Stimulated activated CD8-positive, alpha-beta memory T cell treated with anti-CD3 and anti-CD28 coated beads, Interleukin-12 subunit alpha, Interleukin-12 subunit beta, amount 100 ng/mL, for 24 hours (primary cell): Measurements from ENCODE around the gene KHNYN.

Experiments used
- DNase-seq: peaks from one replicate; pipeline ENCODE4 v3.0.0-alpha.2; 2020; ENCODE audit errors: extremely low read depth

The KHNYN gene

GRCh38 chr14:24401810-24402702 lies 27.7 kb upstream of the KHNYN start:
- DNase-seq: no peak

DNA sequence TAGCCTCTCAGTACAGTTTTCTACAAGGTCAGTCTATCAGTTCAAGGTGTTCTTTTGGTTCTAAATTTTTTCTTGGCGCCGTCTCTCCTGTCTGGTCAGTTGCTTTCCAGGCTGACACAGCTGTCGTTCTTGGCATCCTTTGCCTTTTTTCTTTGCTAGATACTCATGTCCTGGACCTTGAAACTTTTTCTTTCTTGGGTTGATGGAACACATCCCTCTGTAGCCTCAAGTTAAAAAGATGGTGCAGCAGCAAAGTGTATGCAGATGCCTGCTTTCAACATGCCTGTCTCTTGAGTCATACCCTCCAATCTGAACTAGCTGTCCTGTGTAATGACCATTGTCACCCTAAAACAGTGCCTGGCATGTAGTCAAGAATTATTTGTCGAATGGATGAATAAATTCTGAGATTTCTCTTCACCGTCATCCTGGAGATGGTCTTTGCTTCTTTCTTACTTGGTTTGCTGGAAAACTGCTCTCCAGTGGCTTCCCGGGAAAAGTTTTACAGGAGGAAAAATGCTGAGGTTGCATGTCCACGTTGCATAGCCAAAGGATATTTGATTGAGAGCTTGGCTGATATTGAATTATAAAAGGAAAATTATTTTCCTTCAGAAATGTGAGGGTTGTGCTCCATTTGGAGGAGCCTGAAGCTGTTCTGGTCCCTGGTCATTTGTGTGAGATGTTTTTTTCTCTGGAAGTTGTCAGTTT lies 26.3 kb upstream of the KHNYN start:
- no peak for DNase-seq

DNA sequence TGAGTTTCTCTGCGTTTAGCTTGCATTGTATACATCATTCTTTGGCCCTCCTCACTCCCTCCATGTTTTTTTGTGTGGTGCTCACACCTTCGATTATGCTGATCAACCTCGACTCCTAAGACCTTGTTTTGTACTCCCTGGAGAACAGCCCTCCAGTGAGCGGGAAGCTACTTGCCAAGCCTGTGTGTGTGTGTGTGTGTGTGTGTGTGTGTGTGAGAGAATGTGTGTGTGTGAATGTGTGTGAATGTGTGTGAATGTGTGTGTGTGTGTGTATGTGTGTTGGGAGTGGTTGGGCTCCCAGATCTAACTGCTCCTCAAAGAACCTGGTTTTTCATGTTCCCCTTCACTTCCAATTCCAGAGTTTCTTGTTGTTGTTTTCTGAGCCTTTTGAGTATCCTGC lies 24.9 kb upstream of the KHNYN start:
- DNase-seq: no peak

GRCh38 chr14:24406416-24406815 lies 23.3 kb upstream of the KHNYN start:
- no peak for DNase-seq

- no peak for DNase-seq
These were observed 22.0 kb upstream of the KHNYN start for GRCh38 chr14:24407608-24408325.

- DNase-seq: no peak
These were observed 21.0 kb upstream of the KHNYN start for GRCh38 chr14:24408764-24409163.

GRCh38 chr14:24409192-24409591 lies 20.6 kb upstream of the KHNYN start:
- no peak for DNase-seq

DNA sequence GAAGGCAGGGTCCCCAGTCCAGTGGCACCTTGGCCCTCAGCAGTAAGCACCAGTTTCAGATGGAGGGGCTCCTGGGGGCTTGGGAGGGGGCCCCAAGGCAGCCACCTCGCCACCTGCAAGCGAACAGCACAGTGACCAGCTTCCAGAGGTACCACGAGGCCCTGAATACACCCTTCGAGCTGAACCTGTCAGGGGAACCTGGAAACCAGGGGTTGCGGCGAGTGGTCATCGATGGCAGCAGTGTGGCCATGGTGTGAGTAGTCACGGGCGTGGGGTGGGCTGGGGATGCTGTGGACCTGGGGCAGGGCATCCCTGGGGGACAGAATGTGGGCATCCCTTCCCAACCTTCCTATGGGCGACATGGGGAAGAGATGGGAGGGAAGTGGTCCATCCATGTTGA lies 19.8 kb upstream of the KHNYN start:
- no peak for DNase-seq

- no peak for DNase-seq
These were observed 18.0 kb upstream of the KHNYN start for GRCh38 chr14:24411443-24412389.

GRCh38 chr14:24414077-24414476 lies 15.7 kb upstream of the KHNYN start:
- DNase-seq: no peak

DNA sequence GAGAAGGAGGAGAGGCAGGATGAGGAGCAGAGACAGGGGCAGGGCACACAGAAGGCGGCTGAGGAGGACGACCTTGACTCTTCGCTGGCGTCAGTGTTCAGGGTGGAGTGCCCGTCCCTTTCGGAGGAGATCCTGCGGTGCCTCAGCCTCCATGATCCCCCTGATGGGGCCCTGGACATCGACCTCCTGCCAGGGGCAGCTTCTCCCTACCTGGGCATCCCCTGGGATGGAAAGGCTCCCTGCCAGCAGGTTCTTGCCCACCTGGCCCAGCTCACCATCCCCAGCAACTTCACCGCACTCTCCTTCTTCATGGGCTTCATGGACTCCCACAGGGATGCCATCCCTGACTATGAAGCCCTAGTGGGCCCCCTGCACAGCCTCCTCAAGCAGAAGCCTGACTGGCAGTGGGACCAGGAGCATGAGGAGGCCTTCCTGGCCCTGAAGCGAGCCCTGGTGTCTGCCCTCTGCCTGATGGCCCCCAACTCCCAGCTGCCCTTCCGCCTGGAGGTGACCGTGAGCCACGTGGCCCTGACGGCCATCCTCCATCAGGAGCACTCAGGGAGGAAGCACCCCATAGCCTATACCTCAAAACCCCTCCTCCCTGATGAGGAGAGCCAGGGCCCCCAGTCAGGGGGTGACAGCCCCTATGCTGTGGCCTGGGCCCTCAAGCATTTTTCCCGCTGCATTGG lies 14.9 kb upstream of the KHNYN start:
- no peak for DNase-seq

GRCh38 chr14:24415421-24416253 lies 14.1 kb upstream of the KHNYN start:
- no peak for DNase-seq

- no peak for DNase-seq
These were observed 13.4 kb upstream of the KHNYN start for GRCh38 chr14:24416254-24416931.

- DNase-seq: no peak
These were observed 12.7 kb upstream of the KHNYN start for GRCh38 chr14:24416932-24417619.

DNA sequence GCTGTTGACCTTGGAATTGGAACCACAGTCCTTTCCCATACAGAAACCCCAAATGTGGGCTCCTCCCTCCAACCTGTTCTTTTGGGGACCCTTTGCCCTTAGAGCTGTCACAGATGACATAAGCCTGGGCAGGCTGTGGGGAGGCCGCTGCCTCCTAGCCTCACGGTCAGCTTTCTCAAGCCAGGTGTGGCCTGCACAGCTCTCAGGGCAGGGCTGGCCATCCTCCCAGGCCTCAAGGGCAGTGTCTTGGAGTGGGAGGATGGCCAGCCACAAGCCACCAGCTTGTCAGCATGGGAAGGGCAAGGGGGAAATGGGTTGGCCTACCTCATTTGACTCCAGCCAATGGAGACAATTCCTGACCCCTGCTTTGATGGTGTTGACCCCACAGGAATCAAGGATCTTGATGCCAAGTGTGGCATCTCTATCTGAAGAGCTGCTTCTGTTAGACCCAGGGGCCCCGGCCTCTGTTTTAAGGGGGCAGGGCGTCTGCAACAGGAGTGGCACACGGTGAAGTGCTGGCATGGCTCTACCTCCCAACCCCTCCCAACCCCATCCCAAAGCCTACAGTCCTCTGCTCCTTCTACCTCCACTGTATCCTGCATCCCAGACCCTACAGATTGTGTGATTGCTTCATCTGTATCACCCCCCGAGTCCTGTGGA lies 11.8 kb upstream of the KHNYN start:
- DNase-seq: no peak

GRCh38 chr14:24418492-24418873 lies 11.3 kb upstream of the KHNYN start:
- no peak for DNase-seq

- no peak for DNase-seq
These were observed 7.5 kb upstream of the KHNYN start for GRCh38 chr14:24422261-24422660.
